Effector memory CD4-positive, alpha-beta T cell (primary cell): ENCODE measurements around the gene DGUOK.

Experiments used
- DNase-seq, 3 donors: peaks; one replicate each; pipeline ENCODE4 v3.0.0-alpha.2; 2020
- H3K27ac ChIP-seq: 2 replicates; pipeline ENCODE4 v1.7.0; 2013; ENCODE audit warnings: mild to moderate bottlenecking, low read length, moderate library complexity; ENCODE audit not compliant: insufficient read depth, poor library complexity, severe bottlenecking
- H3K27me3 ChIP-seq: replicated peaks from 2 replicates; pipeline ENCODE4 v1.7.0; 2013; ENCODE audit warnings: mild to moderate bottlenecking, low read length; ENCODE audit not compliant: insufficient read depth, control insufficient read depth, poor library complexity, severe bottlenecking
- H3K36me3 ChIP-seq: 2 replicates; pipeline ENCODE4 v1.7.0; 2013; ENCODE audit warnings: mild to moderate bottlenecking, low read length, moderate library complexity; ENCODE audit not compliant: control insufficient read depth, insufficient read depth
- H3K4me1 ChIP-seq: 2 replicates; pipeline ENCODE4 v1.7.0; 2013; ENCODE audit warnings: low read length, mild to moderate bottlenecking; ENCODE audit not compliant: control insufficient read depth, insufficient read depth, poor library complexity, severe bottlenecking
- H3K4me3 ChIP-seq: 2 replicates; pipeline ENCODE4 v1.7.0; 2013; ENCODE audit warnings: low read length, low read depth, mild to moderate bottlenecking; ENCODE audit not compliant: insufficient read depth, poor library complexity, severe bottlenecking
- H3K9me3 ChIP-seq: 2 replicates; pipeline ENCODE4 v1.7.0; 2013; ENCODE audit warnings: mild to moderate bottlenecking, low read length, moderate library complexity; ENCODE audit not compliant: control insufficient read depth

The DGUOK gene

GRCh38 chr2:73944714-73945113 is 18.0 kb downstream of the DGUOK start:
- Histone ChIP-seq H3K9me3 (no peaks in the 10 kb centered on the region), H3K27ac (no peak overlapping the region), H3K4me3 (no peak overlapping the region), H3K27me3 (no peaks in the 10 kb centered on the region), H3K4me1 (no peaks in the 10 kb centered on the region), H3K36me3 (peaks cover 31% of the 10 kb centered on the region)
- no peak for DNase-seq

DNA sequence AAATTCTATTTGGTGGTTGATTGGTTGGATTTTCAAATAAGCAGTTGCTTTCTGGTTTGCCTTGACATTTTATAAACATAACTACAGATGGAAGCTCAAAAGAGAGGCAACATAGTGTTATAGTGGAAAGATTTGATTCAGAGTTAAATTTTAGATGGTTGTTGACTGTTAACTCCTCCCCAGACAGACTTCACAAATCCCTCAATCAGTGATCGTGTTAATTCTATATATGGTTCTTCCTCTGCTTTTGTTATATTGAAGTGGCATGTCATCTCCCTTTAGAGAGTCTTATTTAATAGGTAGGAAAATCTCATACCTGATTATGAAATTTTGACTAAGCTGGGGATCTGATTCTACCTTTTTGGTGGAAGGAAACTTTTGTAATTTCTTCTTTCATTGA is 19.5 kb downstream of the DGUOK start:
- Histone ChIP-seq H3K27ac (no peak overlapping the region), H3K4me3 (no peak overlapping the region), H3K9me3 (no peaks in the 10 kb centered on the region), H3K27me3 (no peaks in the 10 kb centered on the region), H3K36me3 (peaks cover 40% of the 10 kb centered on the region), H3K4me1 (no peaks in the 10 kb centered on the region)
- no peak for DNase-seq

GRCh38 chr2:73946666-73947065 is 20.0 kb downstream of the DGUOK start:
- no peaks in the 10 kb centered on the region for H3K4me1 ChIP-seq
- no peak overlapping the region for H3K27ac ChIP-seq
- no peak for DNase-seq
- peaks cover 42% of the 10 kb centered on the region for H3K36me3 ChIP-seq
- H3K27me3 ChIP-seq: no peaks in the 10 kb centered on the region
- no peak overlapping the region for H3K4me3 ChIP-seq
- no peaks in the 10 kb centered on the region for H3K9me3 ChIP-seq

DNA sequence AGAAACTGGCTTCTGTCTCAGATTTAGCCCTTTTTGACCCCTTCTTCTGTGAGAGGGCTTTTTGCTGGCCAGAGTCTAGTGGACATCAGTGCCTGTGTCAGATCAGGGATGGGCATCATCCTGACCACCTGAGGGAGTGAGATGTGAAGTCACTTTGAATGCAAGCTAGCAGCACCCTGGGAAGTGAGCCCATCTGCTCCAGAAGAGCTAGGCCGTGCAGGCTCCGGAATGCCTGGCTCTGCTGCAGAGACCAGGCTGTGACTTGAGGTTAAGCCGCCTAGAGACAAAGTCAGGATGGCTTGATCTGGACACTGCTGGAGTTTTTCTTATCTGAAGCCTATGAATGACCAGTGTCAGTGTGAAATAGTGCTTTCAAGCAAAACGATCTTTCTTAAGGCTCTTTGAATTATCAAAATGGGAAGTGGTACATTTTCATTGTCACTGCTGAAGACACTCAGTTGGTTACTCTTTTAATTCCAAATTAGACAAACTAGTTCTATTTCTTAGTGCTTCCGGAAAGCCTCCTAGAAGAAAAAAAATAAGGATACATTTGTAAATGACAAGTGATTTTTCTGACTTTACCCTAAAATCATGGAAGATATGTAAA is 20.8 kb downstream of the DGUOK start:
- H3K27ac ChIP-seq: no peak overlapping the region
- H3K4me1 ChIP-seq: no peaks in the 10 kb centered on the region
- peaks cover 49% of the 10 kb centered on the region for H3K36me3 ChIP-seq
- no peaks in the 10 kb centered on the region for H3K9me3 ChIP-seq
- H3K27me3 ChIP-seq: no peaks in the 10 kb centered on the region
- no peak overlapping the region for H3K4me3 ChIP-seq
- no peak for DNase-seq

DNA sequence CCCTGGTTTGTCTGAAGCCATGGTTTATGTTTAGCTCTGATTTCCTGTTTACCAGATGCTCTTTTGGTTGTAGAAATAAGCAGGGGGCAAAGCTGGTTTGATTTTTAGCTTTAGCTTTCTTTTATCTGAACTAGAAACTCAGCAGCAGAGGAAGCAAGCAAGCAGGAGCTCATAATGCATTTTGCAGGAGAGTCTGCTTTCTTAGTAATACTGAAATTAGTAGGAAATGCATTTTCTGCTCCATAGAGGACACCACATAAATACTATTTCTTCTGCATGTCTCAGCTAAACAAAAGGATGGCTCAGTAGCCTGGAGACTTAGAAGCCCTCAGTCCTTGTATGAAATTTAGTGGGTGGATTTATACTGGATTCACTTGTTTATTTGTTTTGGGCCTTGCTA is 23.1 kb downstream of the DGUOK start:
- Histone ChIP-seq H3K27me3 (no peaks in the 10 kb centered on the region), H3K4me1 (no peaks in the 10 kb centered on the region), H3K27ac (no peak overlapping the region), H3K36me3 (peaks cover 61% of the 10 kb centered on the region), H3K4me3 (no peak overlapping the region), H3K9me3 (no peaks in the 10 kb centered on the region)
- no peak for DNase-seq

DNA sequence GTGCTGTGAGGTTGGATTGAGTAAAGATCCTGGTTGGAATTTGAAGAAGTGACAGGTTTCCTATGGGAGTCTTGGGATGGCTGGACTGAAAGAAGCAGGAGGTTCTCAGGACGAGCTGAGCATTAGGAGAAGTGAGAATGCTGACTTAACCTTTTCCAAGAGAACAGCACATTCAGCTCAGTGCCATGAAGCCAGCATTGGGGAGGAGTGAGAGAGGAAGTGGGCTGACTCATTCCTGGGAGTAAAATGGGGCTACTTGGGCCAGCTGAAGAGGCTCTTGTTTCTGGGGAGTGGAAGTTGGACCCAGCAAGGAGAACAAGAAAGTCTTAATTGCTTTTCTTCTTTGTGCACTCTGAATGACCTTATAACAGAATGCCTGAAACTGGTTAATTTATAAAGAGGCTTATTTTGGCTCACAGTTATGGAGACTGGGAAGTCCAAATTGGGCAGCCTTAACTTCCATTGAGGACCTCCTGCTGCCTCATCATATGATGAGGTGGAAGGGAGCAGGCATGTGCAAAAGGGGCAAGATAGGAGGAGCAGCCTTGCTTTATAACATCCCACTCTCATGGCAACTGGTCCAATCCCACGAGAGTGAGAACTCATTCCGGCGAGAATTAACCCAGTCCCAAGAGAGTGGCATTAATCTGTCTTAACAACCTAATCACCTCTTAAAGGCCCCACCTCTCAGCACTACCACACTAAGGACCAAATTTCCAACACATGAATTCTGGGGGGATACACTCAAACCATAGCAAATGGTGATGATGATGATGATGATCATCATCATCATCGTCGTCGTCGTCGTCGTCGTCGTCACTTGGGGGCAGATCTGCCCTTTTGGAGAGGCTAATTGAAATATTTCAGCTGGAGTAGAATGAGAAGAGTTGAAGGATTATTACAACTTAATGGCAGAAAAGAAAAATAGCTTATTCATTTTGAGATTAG is 26.1 kb downstream of the DGUOK start:
- no peak overlapping the region for H3K27ac ChIP-seq
- no peak for DNase-seq
- H3K27me3 ChIP-seq: no peaks in the 10 kb centered on the region
- no peak overlapping the region for H3K4me3 ChIP-seq
- H3K9me3 ChIP-seq: no peaks in the 10 kb centered on the region
- H3K36me3 ChIP-seq: peaks cover 61% of the 10 kb centered on the region
- H3K4me1 ChIP-seq: no peaks in the 10 kb centered on the region

DNA sequence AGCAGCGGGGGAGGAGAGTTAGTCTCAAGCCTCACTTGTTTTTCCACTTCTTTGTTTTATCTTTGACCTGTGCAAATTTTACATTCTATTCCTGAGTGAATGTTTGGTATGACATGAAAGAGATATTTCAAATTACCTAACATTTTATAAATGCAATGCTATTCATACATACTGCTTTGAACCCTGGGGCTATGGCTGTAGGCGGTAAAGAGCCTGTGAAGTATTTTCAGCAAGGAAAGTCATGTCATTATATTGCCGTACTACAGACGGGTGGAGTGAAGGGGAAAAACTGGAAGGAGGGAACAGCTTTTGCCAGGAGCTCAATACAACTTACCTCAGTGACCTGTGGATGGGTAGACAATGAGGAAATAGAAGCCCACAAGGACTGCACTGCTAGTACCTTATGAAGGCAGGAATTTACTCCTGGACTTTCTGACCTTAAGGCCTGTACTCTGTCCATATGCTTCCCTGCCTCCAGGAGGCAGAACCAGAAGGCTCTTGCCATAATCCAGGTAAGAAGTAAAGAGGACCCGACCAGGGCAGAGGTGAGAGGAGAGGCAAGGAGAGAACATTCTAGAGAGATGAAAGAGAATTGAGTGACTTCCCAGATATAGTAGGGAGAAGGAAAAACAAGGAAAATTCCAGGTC is 29.7 kb downstream of the DGUOK start:
- Histone ChIP-seq H3K9me3 (no peaks in the 10 kb centered on the region), H3K4me1 (no peaks in the 10 kb centered on the region), H3K27me3 (no peaks in the 10 kb centered on the region), H3K4me3 (no peak overlapping the region), H3K27ac (no peak overlapping the region), H3K36me3 (peaks cover 49% of the 10 kb centered on the region)
- DNase-seq: no peak

GRCh38 chr2:73961274-73961673 is 34.6 kb downstream of the DGUOK start:
- Histone ChIP-seq H3K4me1 (no peaks in the 10 kb centered on the region), H3K27ac (no peak overlapping the region), H3K36me3 (peaks cover 17% of the 10 kb centered on the region), H3K27me3 (no peaks in the 10 kb centered on the region), H3K4me3 (no peak overlapping the region), H3K9me3 (no peaks in the 10 kb centered on the region)
- no peak for DNase-seq

- no peak for DNase-seq
- no peak overlapping the region for H3K27ac ChIP-seq
- H3K9me3 ChIP-seq: no peaks in the 10 kb centered on the region
- H3K27me3 ChIP-seq: no peaks in the 10 kb centered on the region
- H3K4me1 ChIP-seq: no peaks in the 10 kb centered on the region
- H3K36me3 ChIP-seq: peaks cover 10% of the 10 kb centered on the region
- no peak overlapping the region for H3K4me3 ChIP-seq
Observed at GRCh38 chr2:73961823-73962615, 35.3 kb downstream of the DGUOK start.
